Pulmonary artery endothelial cell (primary cell): ENCODE data around the gene CMTM1. TPM values are rescaled to one million over a fixed set of nuclear protein-coding genes. Genes with fewer than 3 reads are reported as not detected.
"Not testable (repeated sequence)": the region's sequence is repeated elsewhere in the genome, so short reads cannot be mapped to it uniquely, and the experiment has no call there.

Experiments used
- DNase-seq: peaks from one replicate; pipeline ENCODE4 v3.0.0-alpha.2; 2011; ENCODE audit warnings: low read depth, low spot score
- total RNA-seq: library from RNA; depleted of rRNA; stranded (reverse); fragments of >200 nt; gene quantifications from 2 replicates; pipeline ENCODE4 v1.2.3, GENCODE V29; 2014

Gene CMTM1
- total RNA-seq, 1 donor from 2014 or later, result 2.9 TPM

- no peak for DNase-seq
Observed at GRCh38 chr16:66561381-66562080, 4.7 kb upstream of the CMTM1 start.

- no peak for DNase-seq
Observed at GRCh38 chr16:66562409-66562808, 3.8 kb upstream of the CMTM1 start.

DNA sequence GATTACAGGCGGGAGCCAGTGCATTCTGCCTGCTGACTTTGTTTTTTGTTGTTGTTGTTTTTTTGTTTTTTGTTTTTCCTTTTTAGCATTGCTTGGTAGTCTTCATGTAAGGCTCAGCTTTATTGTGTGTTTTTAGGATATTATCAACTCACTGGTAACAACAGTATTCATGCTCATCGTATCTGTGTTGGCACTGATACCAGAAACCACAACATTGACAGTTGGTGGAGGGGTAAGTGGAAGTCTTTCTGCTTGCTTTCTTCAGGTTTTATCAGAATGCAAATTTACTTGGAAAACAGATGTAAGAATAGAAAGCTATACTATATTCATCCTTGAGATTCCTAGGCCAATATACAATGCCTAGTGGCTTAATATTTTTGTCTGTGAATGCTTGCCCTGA lies 3.3 kb upstream of the CMTM1 start:
- DNase-seq, result no peak

DNA sequence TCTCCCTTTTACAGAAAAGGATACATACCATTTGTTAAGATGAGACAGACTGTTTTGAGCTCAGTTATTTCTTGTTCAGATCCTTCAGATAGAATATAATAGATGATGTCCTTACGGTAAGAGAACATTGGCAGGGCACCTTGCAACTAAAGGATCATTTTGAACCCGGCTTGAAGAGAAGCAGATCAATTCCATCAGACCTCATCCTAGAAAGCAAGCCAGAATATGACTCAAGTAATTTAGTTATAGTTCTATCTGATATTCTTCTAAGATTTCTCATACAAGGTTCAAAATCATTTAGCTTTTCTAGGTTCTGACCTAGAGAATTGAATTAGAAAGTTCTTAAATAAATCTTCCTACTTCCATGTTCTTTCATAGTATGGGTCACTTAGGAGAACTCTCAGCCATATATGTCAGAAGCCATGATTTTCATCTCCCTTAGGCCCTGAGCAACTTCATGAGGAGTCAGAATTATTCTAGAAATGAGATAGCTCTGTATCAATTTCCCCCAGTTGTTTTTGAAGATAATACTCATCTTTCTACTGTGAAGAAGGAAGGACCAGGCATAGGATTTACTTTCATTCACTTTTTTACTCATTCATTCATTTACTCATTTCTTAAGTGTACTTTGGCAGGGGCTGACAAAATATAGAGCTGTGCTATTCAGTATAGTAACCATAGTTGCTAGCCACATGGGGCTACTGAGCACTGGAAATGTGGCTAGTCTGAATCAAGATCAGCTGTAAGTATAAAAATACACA lies 2.5 kb upstream of the CMTM1 start:
- no peak for DNase-seq

GRCh38 chr16:66567270-66567669 lies 1.0 kb downstream of the CMTM1 start:
- DNase-seq, result not testable (repeated sequence)

- no peak for DNase-seq
Observed at GRCh38 chr16:66568355-66568754, 2.1 kb downstream of the CMTM1 start.

DNA sequence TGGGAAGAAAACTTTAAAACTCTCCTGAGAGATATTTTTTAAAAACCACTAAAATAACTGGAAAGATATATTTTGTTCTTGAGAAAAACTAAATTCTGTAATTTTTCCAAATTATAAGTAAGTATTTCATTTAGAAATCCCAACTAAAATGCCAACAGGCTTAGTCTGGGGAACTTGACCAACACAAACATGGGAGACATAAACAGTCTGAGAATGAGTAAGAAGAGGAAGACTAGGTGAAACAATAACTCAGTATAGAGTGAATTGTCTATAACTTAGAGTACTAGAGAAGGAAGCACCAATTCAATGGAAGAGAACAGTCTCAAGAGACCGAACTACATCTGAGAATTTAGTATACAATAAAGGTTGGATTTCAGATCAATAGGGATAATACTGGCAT lies 2.9 kb downstream of the CMTM1 start:
- DNase-seq, result no peak

GRCh38 chr16:66569827-66570405 lies 3.7 kb downstream of the CMTM1 start:
- peak; percentile 40 for DNase-seq

GRCh38 chr16:66572356-66572755 lies 6.1 kb downstream of the CMTM1 start:
- DNase-seq, result no peak

- no peak for DNase-seq
Observed at GRCh38 chr16:66574081-66574480, 7.8 kb downstream of the CMTM1 start.

DNA sequence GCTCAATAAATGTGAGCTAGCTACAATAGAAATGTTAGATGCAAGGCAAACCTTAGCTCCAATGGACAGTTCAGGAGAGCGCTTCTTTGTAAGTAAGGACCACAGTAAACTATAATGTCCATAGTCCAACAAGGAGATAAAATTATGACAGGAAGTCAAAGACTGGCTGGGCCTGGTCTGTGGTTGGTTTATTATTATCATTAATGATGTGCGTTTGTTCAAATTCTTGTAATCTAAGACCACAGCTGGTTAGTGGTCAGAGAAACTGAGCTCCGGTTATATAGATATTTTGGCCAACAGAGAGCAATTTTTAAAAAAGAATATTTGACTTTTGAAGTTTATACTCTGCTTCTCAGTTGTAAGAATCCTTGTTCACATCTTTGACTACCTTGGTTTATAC lies 8.3 kb downstream of the CMTM1 start:
- DNase-seq, result no peak

DNA sequence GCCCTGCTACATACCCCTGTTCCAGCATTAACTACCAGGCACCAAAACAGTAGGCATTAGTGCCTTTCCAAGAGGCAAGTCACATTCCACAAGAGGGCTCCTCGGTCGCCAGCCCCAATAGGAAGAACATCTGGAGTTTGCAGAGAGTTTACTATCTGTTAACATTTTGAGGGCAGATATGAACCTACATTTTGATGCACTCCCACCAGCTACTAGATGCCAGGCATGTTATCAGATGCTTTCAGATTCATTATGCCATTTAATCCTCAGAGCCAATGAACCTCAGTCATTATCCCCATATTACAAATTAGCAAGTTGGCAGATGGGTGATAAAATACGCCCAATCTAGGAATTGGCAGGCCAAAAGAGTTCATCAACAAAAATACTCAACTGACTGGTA lies 8.8 kb downstream of the CMTM1 start:
- no peak for DNase-seq

DNA sequence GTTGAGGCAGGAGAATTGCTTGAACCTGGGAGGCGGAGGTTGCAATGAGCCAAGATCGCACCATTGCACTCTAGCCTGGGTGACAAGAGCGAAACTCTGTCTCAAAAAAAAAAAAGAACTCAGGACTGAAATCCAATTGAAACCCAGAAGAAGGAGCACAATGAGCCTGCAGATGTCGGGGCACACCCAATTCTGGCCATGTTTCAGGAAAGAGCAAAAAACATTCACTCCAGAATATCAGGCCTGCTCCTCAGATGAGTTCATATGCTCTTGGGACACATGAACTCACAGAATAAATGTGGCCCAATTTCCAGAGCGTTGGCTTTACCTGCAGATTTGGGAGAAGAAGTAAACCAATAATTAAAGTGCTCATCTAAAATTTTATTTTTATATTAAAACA lies 10.1 kb downstream of the CMTM1 start:
- no peak for DNase-seq

DNA sequence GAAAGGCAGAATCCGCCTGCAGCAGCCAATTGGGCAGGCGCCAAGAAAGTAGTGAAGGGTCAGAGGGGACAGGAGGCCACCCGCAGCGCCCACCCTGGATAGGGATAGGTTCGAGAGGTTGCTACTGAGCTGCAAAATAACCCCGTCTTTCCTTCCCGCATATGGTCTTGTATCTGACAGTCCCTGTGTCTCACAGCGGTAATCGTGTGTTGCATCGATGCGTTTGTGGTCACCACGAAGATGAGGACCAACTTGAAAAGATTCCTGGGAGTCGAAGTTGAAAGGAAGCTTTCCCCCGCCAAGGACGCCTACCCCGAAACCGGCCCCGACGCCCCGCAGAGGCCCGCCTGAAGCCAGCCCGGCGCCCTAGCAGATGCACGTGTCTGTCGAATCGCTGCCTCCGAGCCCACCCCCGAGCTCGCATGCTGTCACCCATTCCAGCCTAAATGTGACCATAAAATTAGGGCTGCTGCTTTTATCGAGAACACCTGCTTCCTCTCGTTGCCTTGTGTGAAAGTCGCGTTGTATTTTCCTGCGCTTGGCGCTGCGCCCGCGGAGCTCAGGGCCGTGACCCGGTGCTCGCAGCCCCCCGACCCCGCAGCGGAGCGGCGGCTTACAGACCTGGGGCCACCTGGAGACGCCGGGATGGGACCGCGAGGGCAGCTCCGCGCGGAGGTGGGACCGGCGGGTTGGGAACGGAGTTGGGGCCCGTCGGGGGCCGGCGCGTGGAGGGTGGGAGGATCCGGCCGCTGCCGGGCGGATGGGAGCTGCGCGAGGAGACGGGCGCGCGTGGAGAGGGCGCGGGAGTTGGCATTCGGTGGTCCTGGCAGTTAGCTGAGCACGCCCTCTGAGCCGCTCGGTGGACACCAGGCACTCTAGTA lies 12.7 kb downstream of the CMTM1 start, which contains the start of gene CMTM2:
CMTM2 (plus strand) TSS at position 813 of the 881 bp plus-strand sequence. CDS start 145 bp downstream, outside the sequence.
- DNase-seq, result no peak

DNA sequence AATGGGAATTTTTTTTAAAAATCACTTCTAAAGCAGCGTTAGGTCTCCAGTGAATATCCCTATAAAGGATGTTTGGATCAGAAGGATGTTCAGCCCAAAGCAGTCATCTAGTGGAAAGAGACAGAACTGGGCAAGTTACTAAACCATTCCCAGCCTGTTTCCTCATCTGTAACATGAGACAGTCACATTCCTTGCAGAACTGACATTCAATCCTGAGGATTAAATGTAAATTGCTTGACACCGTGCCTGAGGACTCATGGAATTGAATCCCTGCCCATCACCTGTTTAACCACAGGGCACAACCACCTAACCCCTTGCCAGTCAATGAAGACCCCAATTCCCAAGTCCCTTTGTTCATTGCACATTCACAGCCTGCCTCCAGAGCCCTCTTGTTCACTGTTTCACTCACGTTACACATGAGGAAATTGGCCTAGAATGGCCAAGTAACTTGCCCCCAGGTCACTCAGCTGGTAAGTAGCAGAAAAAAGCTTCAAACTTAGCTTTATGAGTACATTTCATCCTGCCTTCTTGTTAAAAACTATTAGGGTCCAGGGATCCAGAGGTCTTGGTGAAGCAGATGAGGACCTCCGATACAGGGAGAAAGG lies 14.5 kb downstream of the CMTM1 start:
- no peak for DNase-seq

DNA sequence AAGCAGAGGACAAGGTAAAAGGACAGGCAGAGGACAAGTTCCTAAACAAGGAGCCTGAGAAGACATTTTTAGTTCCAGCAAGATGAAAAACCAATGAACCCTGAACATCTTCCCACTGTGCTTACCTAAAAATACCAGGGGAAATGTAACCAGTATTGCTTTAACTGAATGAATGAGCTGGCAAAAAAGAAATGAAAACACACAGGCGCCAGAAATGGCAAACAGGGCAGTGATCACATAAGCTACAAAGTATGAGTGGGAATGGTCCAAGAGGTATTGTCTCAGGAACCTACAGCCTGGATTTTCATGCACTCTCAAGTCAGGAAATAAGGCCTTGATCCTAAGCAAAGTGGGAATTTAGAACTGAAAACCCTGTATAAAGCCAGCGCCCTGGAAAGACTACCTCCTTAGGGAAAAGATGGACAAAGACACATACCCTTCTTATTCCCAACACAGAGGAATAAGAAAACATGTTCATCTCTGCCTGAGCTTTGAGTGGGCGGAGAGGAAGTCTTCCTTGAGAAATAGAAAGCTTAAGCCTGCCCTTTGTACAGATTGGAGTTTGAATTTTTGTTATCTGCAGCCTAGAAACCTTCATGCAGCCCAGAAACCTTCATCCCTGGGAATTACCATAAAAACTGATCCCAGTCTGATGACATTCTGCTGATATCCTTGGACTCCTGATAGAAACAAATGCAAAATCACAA lies 15.2 kb downstream of the CMTM1 start:
- DNase-seq, result no peak

DNA sequence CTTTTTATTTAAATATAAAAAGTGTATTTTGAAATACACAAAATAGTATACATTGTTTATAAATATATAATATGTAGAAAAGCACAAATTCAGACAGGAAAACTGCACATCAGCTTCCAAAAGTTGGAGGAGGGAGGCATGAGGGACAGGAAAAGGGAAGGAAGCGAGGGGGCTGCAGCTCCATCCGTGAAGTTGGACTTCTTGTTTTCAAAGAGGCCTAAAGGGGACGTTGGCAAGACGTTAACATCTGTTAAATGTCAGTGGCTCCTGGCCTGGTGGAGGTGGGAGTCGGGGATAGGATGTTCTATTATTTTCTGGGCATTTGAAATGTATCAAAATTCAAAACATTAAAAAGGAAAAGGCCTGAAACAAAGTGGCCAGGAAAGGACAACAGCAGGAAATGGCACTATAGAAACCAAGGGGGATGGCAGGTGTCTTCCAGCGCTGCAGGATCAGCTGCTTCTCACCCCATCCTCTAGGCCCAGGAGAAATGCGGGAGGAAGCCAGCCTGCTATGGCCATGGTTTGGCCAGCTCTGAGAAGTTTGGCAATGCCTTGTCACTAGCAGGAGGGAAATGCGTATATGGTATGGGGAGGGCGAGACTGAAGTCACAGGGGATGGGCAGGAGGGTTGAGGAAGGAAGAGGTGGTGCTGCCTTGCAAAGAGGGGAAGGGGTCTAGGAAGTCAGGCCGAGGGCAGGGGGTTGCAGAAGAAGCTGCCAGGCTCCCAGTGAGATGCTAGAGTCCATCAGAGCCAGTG lies 19.4 kb downstream of the CMTM1 start:
- no peak for DNase-seq

GRCh38 chr16:66587881-66588600 lies 21.8 kb downstream of the CMTM1 start:
- DNase-seq, result no peak
